Left colon (tissue), 2 donors: ENCODE results near the gene COMMD1. TPM values are rescaled to one million over a fixed set of nuclear protein-coding genes. Genes with fewer than 3 reads are reported as not detected.
"Not testable (repeated sequence)": the region's sequence is repeated elsewhere in the genome, so short reads cannot be mapped to it uniquely, and the experiment has no call there.

ENCODE experiments used
- ATAC-seq: fragments of 200-7000 bp; cut with Tn5 transposase; one replicate; pipeline ENCODE4 v1.9.1; 2020; ENCODE audit warnings: mild to moderate bottlenecking, moderate library complexity
- DNase-seq, 2 donors: peaks; one replicate each; pipeline ENCODE4 v3.0.0-alpha.2; 2020
- intact Hi-C, 2 donors: fragments of 100-400 bp; cut with DNase I in 1 of 2; cut with micrococcal nuclease in 1 of 2; formaldehyde crosslinking; loops; one replicate each; pipeline versions ENCODE4 v1.11.2 to v1.14.0; 2022; cut with DNase I, micrococcal nuclease
- long read RNA-seq: library from polyadenylated mRNA; unstranded; transcript quantifications from one replicate; pipeline ENCODE4 v2.0.0, GENCODE V29; 2021
- total RNA-seq, 2 donors: library from RNA; stranded (reverse); fragmentation: NEBNext Ultra II Directional; extraction: Animal tissue kit (Norgen Biotek cat#: 25700); gene quantifications; one replicate each; pipeline ENCODE4 v1.2.1, GENCODE V29; 2021
- donor health status: DM: no; HTN: no; CAD: no.
- donor health status: DM: yes; HTN: yes; CAD: no.

Gene COMMD1
- 10 to 100 TPM; 25.0 to 29.4 TPM for total RNA-seq
- long read RNA-seq, transcript COMMD1-201 (3 exons, 911 nt): major isoform, 7 of 9 reads
- long read RNA-seq, partial matches to known transcripts: 0 of 9 reads
- long read RNA-seq, other reads (novel, unspliced or antisense): 2 of 9 reads

GRCh38 chr2:61905372-61906185, at the start of gene COMMD1:
Gene COMMD1, plus strand, starts transcription at chr2:61905674. Its CDS starts 5 bp downstream, at chr2:61905679.
- peak; percentile 98 for ATAC-seq
- DNase-seq: peak; percentile 76 to 89
- intact Hi-C loops: no loop called here

- no peak for DNase-seq
- no peak for ATAC-seq
- intact Hi-C loops: no loop called here
These were observed 48.2 kb upstream of the COMMD1 start for GRCh38 chr2:61857224-61857623.

- intact Hi-C loops: no loop called here
- no peak for DNase-seq
- no peak for ATAC-seq
These were observed 43.4 kb upstream of the COMMD1 start for GRCh38 chr2:61862085-61862484.

DNA sequence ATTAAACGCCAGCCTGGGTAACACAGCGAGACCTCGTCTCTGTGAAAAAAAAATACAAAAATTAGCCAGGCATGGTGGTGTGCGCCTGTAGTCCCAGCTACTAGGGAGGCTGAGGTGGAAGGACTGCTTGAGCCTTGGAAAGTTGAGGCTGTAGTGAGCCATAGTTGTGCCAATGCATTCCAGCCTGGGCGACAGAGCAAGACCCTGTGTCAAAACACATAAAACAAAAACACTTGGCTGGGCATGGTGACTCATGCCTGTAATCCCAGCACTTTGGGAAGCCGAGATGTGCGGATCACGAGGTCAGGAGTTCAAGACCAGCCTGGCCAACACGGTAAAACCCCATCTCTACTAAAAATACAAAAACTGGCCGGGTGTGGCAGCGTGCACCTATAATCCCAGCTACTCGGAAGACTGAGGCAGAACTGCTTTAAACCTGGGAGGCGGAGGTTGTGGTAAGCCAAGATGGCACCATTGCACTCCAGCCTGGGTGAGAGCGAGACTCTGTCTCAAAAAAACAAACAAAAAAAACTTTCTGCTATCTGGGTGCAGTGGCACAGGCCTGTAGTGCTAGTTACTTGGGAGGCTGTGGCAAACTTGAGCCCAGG, 38.9 kb upstream of the COMMD1 start:
- not testable (repeated sequence) for DNase-seq

GRCh38 chr2:61876400-61876799, 29.1 kb upstream of the COMMD1 start:
- ATAC-seq: no peak
- intact Hi-C loops: no loop called here
- no peak for DNase-seq

More for the DNA sequence above, 38.9 kb upstream of the COMMD1 start:
- ATAC-seq, intact Hi-C loops: not testable (repeated sequence)

GRCh38 chr2:61877571-61878245, 27.8 kb upstream of the COMMD1 start:
- intact Hi-C loops: no loop called here
- DNase-seq: no peak
- no peak for ATAC-seq

DNA sequence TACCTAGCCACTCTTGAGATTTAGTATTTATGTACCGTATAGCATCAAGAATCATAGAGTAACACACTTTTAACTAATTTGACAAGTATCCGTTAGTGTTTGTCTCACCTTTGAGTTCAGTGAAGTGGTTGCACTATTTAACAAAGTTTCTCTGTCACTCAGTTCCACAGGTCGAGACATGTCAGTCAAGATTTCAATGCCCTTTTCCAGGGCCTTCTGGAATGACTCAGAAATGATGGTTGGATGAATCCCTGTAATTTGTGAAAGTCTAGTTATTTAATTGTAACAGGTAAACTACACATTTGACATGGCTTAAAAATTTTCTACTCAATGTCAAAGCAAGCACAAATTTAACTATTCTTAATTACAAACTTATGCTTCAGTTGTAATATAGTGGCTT, 26.7 kb upstream of the COMMD1 start:
- no peak for ATAC-seq
- DNase-seq: no peak
- intact Hi-C loops: no loop called here

DNA sequence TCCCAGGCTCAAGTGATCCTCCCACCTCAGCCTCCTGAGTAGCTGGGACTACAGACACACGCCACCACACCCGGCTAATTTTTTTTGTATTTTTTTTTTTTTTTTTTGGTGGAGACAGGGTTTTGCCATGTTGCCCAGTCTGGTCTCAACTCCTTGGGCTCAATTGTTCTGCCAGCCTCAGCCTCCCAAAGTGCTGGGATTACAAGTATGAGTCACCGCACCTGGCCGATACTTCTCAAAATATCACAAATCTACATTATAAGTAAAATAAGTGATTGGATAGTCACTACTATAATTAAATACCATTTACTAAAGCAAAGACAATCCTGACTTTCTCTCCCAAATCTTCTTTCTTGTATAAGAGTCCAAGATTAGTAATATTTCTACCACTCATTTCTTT, 26.1 kb upstream of the COMMD1 start:
- ATAC-seq, intact Hi-C loops, DNase-seq: not testable (repeated sequence)

DNA sequence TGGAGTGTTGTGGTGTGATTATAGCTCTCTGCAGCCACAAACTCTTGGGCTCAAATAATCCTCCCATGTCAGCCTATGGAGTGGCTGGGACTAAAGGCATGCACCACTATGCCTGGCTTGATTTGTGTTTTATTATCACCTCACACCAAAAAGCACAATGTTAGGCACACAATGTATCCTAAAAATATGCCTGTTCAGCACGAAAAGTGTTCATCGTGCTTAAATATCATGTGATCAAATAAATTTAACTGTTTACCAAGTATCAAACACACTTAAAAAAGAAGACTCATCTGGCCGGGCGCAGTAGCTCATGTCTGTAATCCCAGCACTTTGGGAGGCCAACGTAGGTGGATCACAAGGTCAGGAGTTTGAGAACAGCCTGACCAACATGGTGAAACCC, 22.6 kb upstream of the COMMD1 start:
- intact Hi-C loops: no loop called here
- DNase-seq (no peak), ATAC-seq (no peak)

DNA sequence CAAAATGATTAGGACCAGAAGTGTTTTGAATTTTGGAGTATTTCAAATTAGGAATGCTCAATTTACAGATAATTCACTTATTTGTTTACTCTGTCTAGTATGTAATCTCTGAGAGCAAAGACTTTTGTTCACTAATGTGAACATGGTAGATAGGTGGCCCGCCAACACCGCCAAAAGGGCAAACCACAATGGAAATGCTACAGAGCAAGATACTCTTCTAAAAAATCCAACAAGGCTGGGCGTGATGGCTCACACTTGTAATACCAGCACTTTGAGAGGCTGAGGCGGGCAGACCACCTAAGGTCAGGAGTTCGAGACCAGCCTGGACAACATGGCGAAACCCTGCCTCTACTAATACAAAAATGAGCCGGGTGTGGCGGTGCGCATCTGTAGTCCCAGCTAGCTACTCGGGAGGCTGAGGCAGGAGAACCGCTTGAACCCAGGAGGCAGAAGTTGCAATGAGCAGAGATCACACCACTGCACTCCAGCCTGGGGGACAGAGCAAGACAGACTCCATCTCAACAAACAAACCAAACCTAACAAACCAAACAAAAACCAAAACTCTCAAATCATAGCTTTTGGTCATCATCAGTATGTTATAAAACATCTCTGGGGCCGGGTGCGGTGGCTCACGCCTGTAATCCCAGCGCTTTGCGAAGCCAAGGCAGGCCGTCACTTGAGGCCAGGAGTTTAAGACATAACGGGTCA, 19.4 kb upstream of the COMMD1 start:
- intact Hi-C loops: no loop called here
- no peak for ATAC-seq
- DNase-seq: no peak

GRCh38 chr2:61887717-61888266, 17.7 kb upstream of the COMMD1 start:
- peak; percentile 8 for ATAC-seq
- intact Hi-C loops: no loop called here
- peak in 1 of 2 donors; percentile 28 for DNase-seq

GRCh38 chr2:61888267-61889055, 17.0 kb upstream of the COMMD1 start, which contains the start of gene CCT4:
Gene CCT4, minus strand, starts transcription at chr2:61888656. Its CDS starts 149 bp downstream, at chr2:61888507.
- ATAC-seq (peak; percentile 91), DNase-seq (peak; percentile 82 to 92)
- intact Hi-C loops: no loop called here

GRCh38 chr2:61898810-61899209, 6.7 kb upstream of the COMMD1 start:
- intact Hi-C loops: no loop called here
- DNase-seq: no peak
- no peak for ATAC-seq

- no peak for DNase-seq
- intact Hi-C loops: no loop called here
- ATAC-seq: no peak
These were observed 5.2 kb upstream of the COMMD1 start for GRCh38 chr2:61900281-61900680.

DNA sequence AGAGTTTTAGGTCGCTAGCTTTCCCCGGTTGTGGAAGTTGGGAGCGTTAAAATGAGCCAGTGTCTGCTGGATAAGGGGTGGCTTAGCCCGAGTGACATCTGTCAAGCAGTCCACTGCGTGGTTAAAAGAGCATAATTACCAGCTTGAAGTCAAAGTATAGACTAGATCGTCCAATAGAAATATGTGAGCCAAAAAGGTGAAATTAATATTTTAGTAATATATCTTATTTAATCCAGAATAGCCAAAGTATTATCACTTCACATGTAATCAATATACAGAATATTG, 654 bp downstream of the COMMD1 start:
- DNase-seq: no peak
- peak; percentile 39 for ATAC-seq
- intact Hi-C loops: no loop called here

DNA sequence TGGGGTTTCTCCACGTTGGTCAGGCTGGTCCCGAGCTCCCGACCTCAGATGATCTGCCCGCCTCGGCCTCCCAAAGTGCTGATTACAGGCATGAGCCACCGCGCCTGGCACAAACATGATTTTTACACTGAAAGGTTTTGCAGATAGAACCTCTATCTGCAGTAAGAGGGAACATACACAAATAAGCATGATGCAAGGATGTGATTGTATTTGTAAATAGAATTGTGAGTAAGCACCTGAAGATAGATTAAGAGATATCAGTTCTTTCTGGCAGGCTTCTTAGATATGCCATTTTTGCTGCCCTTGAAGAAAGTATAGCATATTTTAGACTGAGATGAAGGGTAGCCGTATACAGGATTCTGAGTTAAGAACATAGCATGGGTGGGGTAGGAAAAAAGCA, 3.6 kb downstream of the COMMD1 start:
- DNase-seq: no peak
- no peak for ATAC-seq
- intact Hi-C loops: no loop called here

DNA sequence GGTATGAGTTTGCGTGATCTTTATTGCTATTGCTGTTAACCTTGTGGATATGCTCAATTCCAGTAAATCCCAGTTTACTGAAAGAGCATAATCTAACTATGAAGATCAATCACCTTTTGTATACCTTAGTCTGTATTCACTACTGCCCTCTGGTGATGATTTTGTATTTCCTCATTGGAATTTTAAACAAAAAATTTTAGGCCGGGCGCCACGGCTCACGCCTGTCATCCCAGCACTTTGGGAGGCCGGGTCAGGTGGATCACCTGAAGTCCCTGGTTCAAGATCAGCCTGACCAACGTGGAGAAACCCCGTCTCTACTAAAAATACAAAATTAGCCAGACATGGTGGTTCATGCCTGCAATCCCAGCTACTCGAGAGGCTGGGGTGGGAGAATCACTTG, 5.1 kb downstream of the COMMD1 start:
- peak; percentile 37 for ATAC-seq
- no peak for DNase-seq

GRCh38 chr2:61911510-61911909, 6.0 kb downstream of the COMMD1 start:
- ATAC-seq: peak; percentile 34
- intact Hi-C loops: no loop called here
- no peak for DNase-seq

More for the DNA sequence above, 5.1 kb downstream of the COMMD1 start:
- intact Hi-C loops: no loop called here
